K562 (cell line): ENCODE measurements around the gene STK26. TPM values are rescaled to one million over a fixed set of nuclear protein-coding genes. Genes with fewer than 3 reads are reported as not detected.

Source experiments
- BMI1 ChIP-seq: fragments of 150-350 bp; IDR thresholded peaks from 2 replicates; pipeline ENCODE4 v1.6.1; 2014; ENCODE audit warnings: low read length
- CBFA2T2 ChIP-seq: fragments of 450-650 bp; conservative IDR thresholded peaks from 2 replicates; pipeline ENCODE4 v1.6.1; 2017; ENCODE audit warnings: mild to moderate bottlenecking
- CBFA2T3 ChIP-seq: fragments of 450-650 bp; IDR thresholded peaks from 2 replicates; pipeline ENCODE4 v1.6.1; 2017
- CTBP1 ChIP-seq: fragments of 450-650 bp; IDR thresholded peaks from 2 replicates; pipeline ENCODE4 v1.6.1; 2016; ENCODE audit warnings: borderline replicate concordance
- CTCF ChIP-seq, 3 experiments: IDR thresholded peaks in 2 of 3; conservative IDR thresholded peaks in 1 of 3; 2 replicates each; pipeline ENCODE4 v1.5.1; 2011 to 2012; ENCODE audit warnings: low read length in 3 of 3, mild to moderate bottlenecking in 3 of 3, control low read depth in 2 of 3, improper control_type of control experiment in 1 of 3, inconsistent platforms in 1 of 3, low read depth in 1 of 3, mixed read lengths in 1 of 3, moderate library complexity in 1 of 3; ENCODE audit not compliant: insufficient read depth in 2 of 3
- DACH1 ChIP-seq: fragments of 450-650 bp; IDR thresholded peaks from 2 replicates; pipeline ENCODE4 v1.6.1; 2018; ENCODE audit not compliant: partially characterized antibody
- DEAF1 ChIP-seq: fragments of 450-650 bp; formaldehyde crosslinking; IDR thresholded peaks from 2 replicates; pipeline ENCODE4 v1.4.0; 2020; ENCODE audit warnings: mild to moderate bottlenecking, moderate library complexity
- DPF2 ChIP-seq: fragments of 450-650 bp; IDR thresholded peaks from 2 replicates; pipeline ENCODE4 v1.6.1; 2016
- ESRRA ChIP-seq: fragments of 450-650 bp; IDR thresholded peaks from 2 replicates; pipeline ENCODE4 v1.6.1; 2014; ENCODE audit warnings: low read depth, mild to moderate bottlenecking, moderate library complexity, borderline replicate concordance
- HDAC1 ChIP-seq, 2 experiments: fragments of 450-650 bp; IDR thresholded peaks; 2 replicates each; pipeline ENCODE4 v1.6.1; 2016 to 2017; ENCODE audit warnings: inconsistent platforms in 1 of 2, mild to moderate bottlenecking in 1 of 2, moderate library complexity in 1 of 2
- KLF16 ChIP-seq: IDR thresholded peaks from 2 replicates; pipeline ENCODE4 v1.6.1; 2016; ENCODE audit warnings: antibody characterized with exemption
- MEIS2 ChIP-seq: fragments of 450-650 bp; IDR thresholded peaks from 2 replicates; pipeline ENCODE4 v1.6.1; 2014; ENCODE audit warnings: mild to moderate bottlenecking; ENCODE audit not compliant: partially characterized antibody
- NCOR1 ChIP-seq: fragments of 450-650 bp; IDR thresholded peaks from 2 replicates; pipeline ENCODE4 v1.6.1; 2016; ENCODE audit warnings: mild to moderate bottlenecking, moderate library complexity
- NFIC ChIP-seq: fragments of 450-650 bp; IDR thresholded peaks from 2 replicates; pipeline ENCODE4 v1.6.1; 2017; ENCODE audit warnings: mild to moderate bottlenecking, inconsistent platforms
- NFIX ChIP-seq: fragments of 250-450 bp; sonication (Bioruptor Pico); IDR thresholded peaks from 2 replicates; pipeline ENCODE4 v1.4.0; 2020; ENCODE audit warnings: low read depth, mild to moderate bottlenecking, moderate library complexity
- NR2C1 ChIP-seq, 2 experiments: fragments of 450-650 bp; IDR thresholded peaks; 2 replicates each; pipeline ENCODE4 v1.6.1; 2017; ENCODE audit warnings: mild to moderate bottlenecking in 2 of 2, antibody characterized with exemption in 1 of 2, inconsistent platforms in 1 of 2, missing compliant biosample characterization in 1 of 2, missing genetic modification characterization in 1 of 2
- PKNOX1 ChIP-seq: fragments of 450-650 bp; IDR thresholded peaks from 2 replicates; pipeline ENCODE4 v1.6.1; 2016
- POLR3A ChIP-seq: IDR thresholded peaks from 2 replicates; pipeline ENCODE4 v1.6.1; 2011; ENCODE audit warnings: borderline replicate concordance, mild to moderate bottlenecking, moderate library complexity; ENCODE audit not compliant: insufficient read length, insufficient read depth; ENCODE audit errors: extremely low read depth
- RNF2 ChIP-seq: sonication (generic); IDR thresholded peaks from 2 replicates; pipeline ENCODE4 v1.6.1; 2016
- SMARCA4 ChIP-seq: fragments of 450-650 bp; IDR thresholded peaks from 2 replicates; pipeline ENCODE4 v1.6.1; 2016
- SNAPC5 ChIP-seq: fragments of 250-450 bp; sonication (Bioruptor Pico); IDR thresholded peaks from 2 replicates; pipeline ENCODE4 v1.8.0; 2021; ENCODE audit warnings: moderate library complexity, mild to moderate bottlenecking, inconsistent platforms
- SOX6 ChIP-seq: fragments of 450-650 bp; IDR thresholded peaks from 2 replicates; pipeline ENCODE4 v1.6.1; 2014; ENCODE audit warnings: mild to moderate bottlenecking
- STAT5A ChIP-seq: IDR thresholded peaks from 2 replicates; pipeline ENCODE4 v1.6.1; 2012; ENCODE audit warnings: low read length, inconsistent platforms, borderline replicate concordance
- TOE1 ChIP-seq, 2 experiments: fragments of 450-650 bp in 1 of 2; sonication (generic) in 1 of 2; formaldehyde crosslinking in 1 of 2; IDR thresholded peaks; 2 replicates each; pipeline versions ENCODE4 v1.7.1 to v1.8.0; 2016 to 2022; ENCODE audit warnings: borderline replicate concordance in 2 of 2, mild to moderate bottlenecking in 2 of 2, antibody characterized with exemption in 1 of 2, inconsistent platforms in 1 of 2, low read depth in 1 of 2, missing genetic modification reagents in 1 of 2, moderate library complexity in 1 of 2
- ZBTB7A ChIP-seq: IDR thresholded peaks from 2 replicates; pipeline ENCODE4 v1.6.1; 2011; ENCODE audit warnings: low read depth, mild to moderate bottlenecking, low read length, moderate library complexity, borderline replicate concordance; ENCODE audit not compliant: control insufficient read depth
- ZEB2 ChIP-seq: fragments of 450-650 bp; IDR thresholded peaks from 2 replicates; pipeline ENCODE4 v1.6.1; 2016
- polyA plus RNA-seq, 8 experiments: library from polyadenylated mRNA; depleted of rRNA in 4 of 8; stranded (reverse) in 5 of 8; unstranded in 3 of 8; fragments of >200 nt; fragmentation: Nextera tagmentation in 2 of 8; fragmentation: Illumina TruSeq in 1 of 8; extraction: Ambion mirVana in 2 of 8; extraction: Trizol in 1 of 8; gene quantifications; 2 replicates each; pipeline versions ENCODE4 v1.2.1 to v1.2.3, GENCODE V29; 2011 to 2014; ENCODE audit warnings: inconsistent platforms in 1 of 8, missing spikeins in 1 of 8
- total RNA-seq, 7 experiments: library from RNA; depleted of rRNA in 6 of 7; stranded (reverse); fragments of >200 nt in 6 of 7; fragmentation: Illumina TruSeq in 2 of 7; extraction: Trizol in 2 of 7; gene quantifications; 2 replicates each; pipeline versions ENCODE4 v1.2.1 to v1.2.3, GENCODE V29; 2011 to 2021; ENCODE audit warnings: low replicate concordance in 1 of 7

Gene STK26
- total and polyA plus RNA-seq, 9 of the 15 experiments (the other 6 are each of a cell fraction or from before 2014, with no cell fraction given) = 28.1 to 72.9 (median 50.1) TPM

GRCh38 chrX:131985526-131986049 is 37.5 kb upstream of the STK26 start (continued):
- peak; percentile 47 for TF ChIP-seq PKNOX1
- no peak for TF ChIP-seq BMI1
- TF ChIP-seq DPF2 = peak; percentile 82
- peak; percentile 65; the same call in 1 of the 2 replicates for TF ChIP-seq KLF16
- TF ChIP-seq RNF2 = no peak
- TF ChIP-seq CTCF (IDR thresholded peaks at IDR 0.05 in 2 of 3, conservative IDR thresholded peaks at IDR 0.05 in 1 of 3; ENCODE audit: insufficient read depth in 2 of 3, low read depth in 1 of 3, low read length in 3 of 3) = peak; percentile 11 to 48 (median 23); a peak in 5 of 6 replicates
- TF ChIP-seq TOE1 (IDR thresholded peaks at IDR 0.05; ENCODE audit: borderline replicate concordance) = 0 out of 2 replicates have a peak, but pooled peaks have one; percentile 25
- TF ChIP-seq TOE1 (CRISPR knock-in tag; IDR thresholded peaks at IDR 0.05; ENCODE audit: borderline replicate concordance, low read depth) = no peak
- no peak for TF ChIP-seq SNAPC5 (CRISPR knock-in tag)
- TF ChIP-seq POLR3A = no peak
- no peak for TF ChIP-seq NFIX (CRISPR knock-in tag)
- peak; percentile 78 for TF ChIP-seq NCOR1
- TF ChIP-seq ZBTB7A = peak; percentile 99
- peak; percentile 79 for TF ChIP-seq ESRRA
- TF ChIP-seq ZEB2 = 0 out of 2 replicates have a peak, but pooled peaks have one; percentile 20
- TF ChIP-seq CBFA2T3 = peak; percentile 90
- TF ChIP-seq DEAF1 (CRISPR knock-in tag) = 0 out of 2 replicates have a peak, but pooled peaks have one; percentile 29
- peak; percentile 88 for TF ChIP-seq MEIS2
- peak; percentile 60; the same call in 1 of the 2 replicates for TF ChIP-seq SOX6
- TF ChIP-seq CBFA2T2 = peak; percentile 83
- peak; percentile 30; the same call in 1 of the 2 replicates for TF ChIP-seq NFIC
- no peak for TF ChIP-seq HDAC1 (IDR thresholded peaks at IDR 0.05)
- peak; percentile 65; the same call in 1 of the 2 replicates for TF ChIP-seq SMARCA4
- peak; percentile 34; the same call in 1 of the 2 replicates for TF ChIP-seq CTBP1
- peak; percentile 35; the same call in 1 of the 2 replicates for TF ChIP-seq STAT5A
- 0 out of 2 replicates have a peak, but pooled peaks have one; percentile 14 for TF ChIP-seq NR2C1 (IDR thresholded peaks at IDR 0.05)
- TF ChIP-seq NR2C1 (tag; IDR thresholded peaks at IDR 0.05) = no peak
- TF ChIP-seq DACH1 = peak; percentile 42
